ENCODE data around the gene MAG.
"Not testable (repeated sequence)": the region's sequence is repeated elsewhere in the genome, so short reads cannot be mapped to it uniquely, and the experiment has no call there.

Gene MAG

DNA sequence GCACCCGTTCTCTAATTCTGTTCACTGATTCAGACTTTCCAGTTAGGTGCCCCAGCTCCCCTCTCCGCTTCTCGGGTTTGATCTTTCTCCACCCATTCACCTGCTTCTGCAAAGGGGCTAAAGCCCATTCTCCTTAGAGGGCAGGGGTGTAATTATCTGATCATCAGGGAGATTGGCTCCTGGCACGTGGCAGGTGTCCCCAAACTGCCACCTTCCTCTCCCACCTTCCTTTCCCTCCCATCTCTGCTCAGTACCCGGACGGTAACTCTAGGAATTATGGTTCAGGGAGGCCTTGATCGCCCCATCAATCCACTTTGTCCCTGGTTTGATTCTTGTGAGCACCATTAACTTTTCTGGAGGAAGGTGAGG lies 56.0 kb downstream of the MAG start:
- no peak for DNase-seq

DNA sequence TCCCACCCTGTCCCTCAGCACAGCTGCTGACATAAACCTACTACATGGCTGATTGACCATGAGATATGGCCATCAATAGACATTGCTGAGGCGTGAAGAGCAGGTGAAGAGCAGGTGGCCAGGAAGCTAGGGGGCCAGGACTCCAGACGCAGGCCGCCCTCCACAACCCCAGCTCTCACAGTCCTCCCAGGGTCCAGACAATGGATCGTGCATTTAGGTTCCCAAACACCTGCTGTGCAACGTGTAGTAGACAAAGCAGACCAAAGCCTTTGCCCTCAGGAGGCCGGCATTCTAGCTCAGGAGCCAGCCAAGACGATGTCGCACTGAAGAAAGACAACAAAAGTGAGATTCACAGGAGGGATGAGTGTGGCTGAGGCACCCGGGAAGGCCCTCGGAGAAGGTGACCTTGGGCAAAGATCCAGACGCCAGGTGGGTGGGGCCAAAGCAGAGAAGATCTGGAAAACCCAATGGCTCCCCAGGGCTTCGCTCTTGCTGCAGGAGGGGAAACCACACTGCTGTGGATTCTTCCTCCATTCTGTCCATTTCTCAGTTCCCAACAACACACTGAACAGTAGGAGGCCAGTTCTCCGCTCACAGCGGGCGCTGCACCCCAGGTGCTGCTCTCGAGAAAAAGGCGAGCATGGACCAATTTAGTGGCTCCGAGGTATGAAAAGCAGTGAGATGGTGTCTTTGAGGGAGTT lies 57.1 kb downstream of the MAG start:
- DNase-seq = no peak

DNA sequence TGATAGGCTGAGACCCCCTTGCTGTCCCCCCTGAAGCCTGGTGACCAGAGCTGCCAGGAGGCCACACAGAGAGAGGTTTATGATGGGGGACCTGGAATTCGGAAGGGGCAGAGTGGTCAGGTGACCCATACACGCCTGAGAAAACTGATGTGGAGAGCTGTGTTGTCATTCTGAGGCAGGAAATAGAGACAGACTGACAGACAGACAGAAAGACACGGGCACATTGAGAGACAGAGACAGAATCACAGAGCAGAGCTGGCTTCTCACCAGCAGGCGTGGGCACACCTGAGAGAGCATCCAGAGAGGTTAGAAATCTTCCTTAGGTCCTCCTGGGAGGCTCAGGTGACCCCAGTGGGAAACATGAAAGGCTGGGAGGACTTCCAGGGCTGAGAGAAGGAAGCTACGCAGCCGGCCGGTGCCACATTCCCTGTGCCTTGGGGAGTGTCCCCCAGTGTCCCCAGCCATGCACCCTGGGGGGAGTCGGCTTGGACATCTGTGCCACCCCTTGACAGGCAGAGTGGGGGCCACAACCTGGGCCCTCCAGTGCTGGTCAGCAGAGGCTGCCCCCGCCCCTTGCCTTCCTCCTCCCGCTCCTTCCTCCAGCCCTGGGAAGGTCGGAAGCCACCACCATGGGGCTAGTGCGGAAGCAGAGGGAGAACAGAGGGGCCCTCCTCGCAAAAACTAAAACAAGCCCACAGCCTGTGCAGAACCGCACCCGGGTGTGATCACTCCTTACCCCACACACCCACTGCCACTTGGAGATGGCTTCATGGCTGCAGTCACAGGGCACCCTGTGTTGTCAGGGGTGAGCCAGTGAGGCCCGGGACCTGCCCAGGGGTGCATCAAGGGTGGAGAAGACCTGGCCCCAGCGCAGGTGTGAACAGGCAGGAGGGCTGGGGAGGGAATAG lies 57.9 kb downstream of the MAG start:
- DNase-seq = no peak

DNA sequence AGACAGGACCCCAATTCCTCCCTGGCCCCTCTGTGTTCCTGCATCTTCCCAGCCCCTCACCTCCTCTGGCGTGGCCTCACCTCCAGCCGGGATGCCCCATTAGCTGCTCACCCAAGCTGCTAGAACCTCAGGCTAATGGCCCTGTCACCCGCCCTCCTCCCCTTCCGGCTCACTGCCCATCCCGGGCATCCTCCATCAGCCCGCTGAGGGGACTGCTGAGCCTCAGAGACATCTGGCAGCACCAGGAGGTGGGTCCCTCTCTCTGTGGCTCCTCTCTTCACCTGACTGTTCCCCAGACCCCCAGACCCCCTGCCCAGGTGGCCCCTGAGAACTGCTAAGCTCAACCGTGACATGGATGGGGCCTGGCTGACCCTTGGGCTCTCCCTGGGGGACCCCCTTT lies 58.6 kb downstream of the MAG start:
- no peak for DNase-seq

DNA sequence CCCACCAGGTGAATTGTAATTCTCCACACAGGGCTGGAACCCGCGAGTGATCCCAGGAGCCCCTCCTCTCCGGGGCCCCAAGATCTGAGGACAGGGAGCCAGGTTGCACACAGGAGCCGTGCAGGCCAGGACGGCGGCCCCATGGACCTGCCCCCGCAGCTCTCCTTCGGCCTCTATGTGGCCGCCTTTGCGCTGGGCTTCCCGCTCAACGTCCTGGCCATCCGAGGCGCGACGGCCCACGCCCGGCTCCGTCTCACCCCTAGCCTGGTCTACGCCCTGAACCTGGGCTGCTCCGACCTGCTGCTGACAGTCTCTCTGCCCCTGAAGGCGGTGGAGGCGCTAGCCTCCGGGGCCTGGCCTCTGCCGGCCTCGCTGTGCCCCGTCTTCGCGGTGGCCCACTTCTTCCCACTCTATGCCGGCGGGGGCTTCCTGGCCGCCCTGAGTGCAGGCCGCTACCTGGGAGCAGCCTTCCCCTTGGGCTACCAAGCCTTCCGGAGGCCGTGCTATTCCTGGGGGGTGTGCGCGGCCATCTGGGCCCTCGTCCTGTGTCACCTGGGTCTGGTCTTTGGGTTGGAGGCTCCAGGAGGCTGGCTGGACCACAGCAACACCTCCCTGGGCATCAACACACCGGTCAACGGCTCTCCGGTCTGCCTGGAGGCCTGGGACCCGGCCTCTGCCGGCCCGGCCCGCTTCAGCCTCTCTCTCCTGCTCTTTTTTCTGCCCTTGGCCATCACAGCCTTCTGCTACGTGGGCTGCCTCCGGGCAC lies 59.6 kb downstream of the MAG start:
- no peak for DNase-seq

DNA sequence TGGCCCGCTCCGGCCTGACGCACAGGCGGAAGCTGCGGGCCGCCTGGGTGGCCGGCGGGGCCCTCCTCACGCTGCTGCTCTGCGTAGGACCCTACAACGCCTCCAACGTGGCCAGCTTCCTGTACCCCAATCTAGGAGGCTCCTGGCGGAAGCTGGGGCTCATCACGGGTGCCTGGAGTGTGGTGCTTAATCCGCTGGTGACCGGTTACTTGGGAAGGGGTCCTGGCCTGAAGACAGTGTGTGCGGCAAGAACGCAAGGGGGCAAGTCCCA lies 60.2 kb downstream of the MAG start:
- no peak for DNase-seq

DNA sequence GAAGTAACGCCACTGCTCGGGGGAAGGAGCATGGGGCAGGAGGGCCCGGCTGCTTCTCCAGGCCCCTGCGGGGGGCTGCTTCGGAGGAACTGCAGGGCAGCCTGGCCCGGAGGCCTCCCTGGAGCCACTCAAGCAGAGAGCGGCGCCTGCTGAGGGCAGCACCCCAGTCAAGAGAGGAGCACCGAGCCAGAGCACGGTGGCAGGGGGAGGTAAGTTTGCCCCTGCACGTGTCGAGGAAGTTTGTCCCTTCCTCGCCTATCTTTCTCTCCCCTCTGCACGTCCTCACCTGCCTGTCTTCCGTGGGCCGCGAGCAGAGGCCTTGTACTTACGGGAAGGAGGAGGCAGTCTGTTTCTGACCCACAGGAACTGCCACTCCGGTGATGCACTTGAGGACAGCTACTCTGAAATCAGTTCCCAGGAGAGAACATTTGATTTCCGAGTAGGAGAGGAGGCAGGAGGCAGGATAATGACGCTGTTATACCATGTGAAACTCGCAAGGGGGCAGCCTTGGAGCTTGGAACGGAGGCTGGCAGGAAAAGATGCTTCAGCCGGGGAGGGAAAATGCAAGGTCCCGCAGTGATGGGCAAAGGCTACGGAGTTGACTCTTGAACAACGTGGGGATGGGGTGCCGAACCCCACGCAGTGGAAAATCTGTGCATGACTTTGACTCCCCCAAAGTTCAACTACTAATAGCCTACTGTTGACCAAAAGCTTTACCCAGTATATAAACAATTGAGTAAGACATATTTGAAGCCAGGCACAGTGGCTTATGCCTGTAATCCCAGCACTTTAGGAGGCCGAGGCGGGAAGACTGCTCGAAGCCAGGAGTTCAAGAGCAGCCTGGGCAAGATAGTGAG lies 60.7 kb downstream of the MAG start:
- peak; percentile 70 for DNase-seq

DNA sequence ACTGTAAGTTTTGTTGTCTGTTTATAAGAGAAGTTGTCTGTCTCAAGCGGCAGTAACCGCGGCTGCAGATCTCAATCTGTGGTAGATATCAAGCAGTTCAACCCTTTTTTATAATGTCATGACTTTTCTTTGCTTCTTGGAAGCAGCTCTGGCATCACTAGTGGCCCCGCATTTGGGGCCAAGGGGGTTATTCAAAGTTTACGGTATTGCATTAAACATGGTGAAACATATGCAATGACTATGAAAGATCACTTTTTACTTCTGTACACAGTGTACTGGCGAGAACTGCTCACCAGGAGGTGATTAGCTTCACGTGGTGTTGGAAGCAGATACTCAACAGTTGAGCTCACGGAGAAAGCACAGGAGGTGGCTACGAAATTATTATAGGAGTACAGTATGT lies 61.7 kb downstream of the MAG start:
- no peak for DNase-seq

DNA sequence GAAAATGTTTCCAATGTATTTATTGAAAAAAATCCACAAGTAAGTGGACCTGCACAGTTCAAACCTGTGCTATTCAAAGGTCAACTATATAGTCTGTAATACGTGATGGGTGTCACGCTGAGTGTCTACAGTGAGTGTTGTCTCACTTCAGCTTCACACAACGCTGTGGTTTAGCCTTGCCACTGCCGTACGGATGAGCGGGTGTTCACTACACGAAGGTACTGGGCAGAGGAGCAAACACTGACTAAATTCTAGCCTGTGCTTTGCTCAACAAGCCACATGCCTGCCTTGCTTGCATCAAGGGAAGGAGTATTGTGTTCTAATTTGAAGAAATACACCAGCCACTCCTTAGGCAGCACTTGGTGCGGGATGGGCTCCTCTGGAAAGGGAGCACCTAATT lies 62.9 kb downstream of the MAG start:
- DNase-seq = no peak

DNA sequence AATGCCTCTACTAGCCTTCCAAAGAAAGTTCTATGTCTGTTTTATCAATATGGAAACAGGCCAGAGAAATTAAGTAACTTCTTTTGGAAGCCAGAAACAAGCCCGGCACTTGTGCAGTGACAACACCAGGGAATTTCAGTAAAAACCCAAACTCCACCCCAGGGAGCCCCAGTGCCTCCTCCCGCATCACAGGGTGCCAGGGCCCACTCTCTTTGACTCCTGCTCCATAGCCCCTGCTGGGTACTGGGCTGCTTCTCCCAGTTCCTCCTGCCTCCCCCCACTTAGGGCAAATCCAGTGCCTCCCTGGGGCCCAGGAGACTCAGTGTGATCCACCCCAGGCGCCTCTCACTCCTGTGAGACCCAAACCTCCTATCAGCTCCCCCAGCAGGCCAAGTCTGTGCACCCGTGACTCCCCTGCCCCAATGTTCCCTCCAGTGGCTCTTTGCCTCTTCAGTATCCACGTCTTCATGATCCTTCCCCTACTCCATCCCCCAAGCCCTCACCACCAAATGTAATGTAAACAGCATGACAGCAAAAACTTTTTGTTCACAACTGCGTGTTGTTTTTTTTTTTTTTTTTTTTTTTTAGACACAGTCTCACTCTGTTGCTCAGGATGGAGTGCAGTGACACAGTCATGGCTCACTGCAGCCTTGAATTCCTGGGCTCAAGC lies 64.0 kb downstream of the MAG start:
- no peak for DNase-seq

DNA sequence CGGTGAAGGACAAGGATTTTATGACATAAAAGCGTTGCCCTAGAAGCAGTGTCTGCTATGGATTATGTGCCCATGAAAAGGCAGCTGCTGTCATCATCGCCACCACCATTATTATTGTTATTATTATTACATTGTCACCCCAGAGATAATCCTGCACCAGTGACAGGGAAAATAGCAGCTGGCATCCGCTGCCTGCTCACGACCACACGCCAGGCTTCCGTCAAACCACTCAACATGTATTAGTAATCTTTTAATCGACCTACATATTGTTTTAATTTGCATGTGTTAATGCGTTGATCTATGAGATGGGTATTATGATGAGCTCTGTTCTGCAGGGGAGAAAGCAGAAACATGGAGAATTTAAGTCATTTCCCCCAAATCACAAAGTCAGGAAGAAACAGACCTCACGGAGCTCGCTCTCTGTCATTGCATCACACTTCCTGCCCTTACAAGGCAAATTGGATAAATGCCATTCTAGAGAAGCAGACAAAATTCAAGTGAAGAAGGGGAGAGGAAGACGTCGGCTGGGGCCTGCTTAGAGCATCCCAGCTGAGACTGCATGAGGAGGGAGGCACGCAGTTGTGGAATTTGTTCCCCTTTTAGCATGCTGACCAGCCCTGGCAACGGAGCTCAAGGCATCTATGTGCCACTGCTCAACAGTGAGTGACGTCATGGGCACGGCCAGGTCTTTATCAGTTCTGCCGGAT lies 66.1 kb downstream of the MAG start, which contains the start of gene FFAR3:
TSS of gene FFAR3 (plus strand) at position 594 of the 707 bp plus-strand sequence. CDS start 431 bp downstream, outside the sequence.
- no peak for DNase-seq

DNA sequence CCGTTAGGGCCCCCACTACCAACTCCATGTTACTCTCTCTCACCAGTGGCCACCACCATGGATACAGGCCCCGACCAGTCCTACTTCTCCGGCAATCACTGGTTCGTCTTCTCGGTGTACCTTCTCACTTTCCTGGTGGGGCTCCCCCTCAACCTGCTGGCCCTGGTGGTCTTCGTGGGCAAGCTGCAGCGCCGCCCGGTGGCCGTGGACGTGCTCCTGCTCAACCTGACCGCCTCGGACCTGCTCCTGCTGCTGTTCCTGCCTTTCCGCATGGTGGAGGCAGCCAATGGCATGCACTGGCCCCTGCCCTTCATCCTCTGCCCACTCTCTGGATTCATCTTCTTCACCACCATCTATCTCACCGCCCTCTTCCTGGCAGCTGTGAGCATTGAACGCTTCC lies 66.9 kb downstream of the MAG start:
- not testable (repeated sequence) for DNase-seq

DNA sequence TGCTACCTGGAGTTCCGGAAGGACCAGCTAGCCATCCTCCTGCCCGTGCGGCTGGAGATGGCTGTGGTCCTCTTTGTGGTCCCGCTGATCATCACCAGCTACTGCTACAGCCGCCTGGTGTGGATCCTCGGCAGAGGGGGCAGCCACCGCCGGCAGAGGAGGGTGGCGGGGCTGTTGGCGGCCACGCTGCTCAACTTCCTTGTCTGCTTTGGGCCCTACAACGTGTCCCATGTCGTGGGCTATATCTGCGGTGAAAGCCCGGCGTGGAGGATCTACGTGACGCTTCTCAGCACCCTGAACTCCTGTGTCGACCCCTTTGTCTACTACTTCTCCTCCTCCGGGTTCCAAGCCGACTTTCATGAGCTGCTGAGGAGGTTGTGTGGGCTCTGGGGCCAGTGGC lies 67.4 kb downstream of the MAG start:
- not testable (repeated sequence) for DNase-seq

DNA sequence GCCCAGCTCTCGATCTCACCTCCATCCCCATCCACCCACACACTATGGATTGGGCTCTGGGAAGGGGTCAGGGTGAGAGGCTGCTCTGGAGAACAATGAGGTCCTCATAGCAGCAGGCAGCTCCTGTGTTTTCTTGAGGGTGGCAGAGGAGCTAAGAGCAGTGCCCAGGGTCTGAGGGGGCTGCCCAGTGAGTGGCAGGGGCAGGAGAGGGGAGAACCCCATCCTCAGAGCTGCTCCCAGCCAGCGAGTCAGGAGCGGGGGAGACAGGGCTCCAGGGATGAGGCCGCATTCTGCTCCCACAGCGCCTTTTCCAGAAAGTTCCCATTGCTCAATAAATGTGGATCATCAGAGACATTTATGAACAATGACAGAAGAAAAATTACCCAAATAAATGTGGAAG lies 68.1 kb downstream of the MAG start:
- not testable (repeated sequence) for DNase-seq

DNA sequence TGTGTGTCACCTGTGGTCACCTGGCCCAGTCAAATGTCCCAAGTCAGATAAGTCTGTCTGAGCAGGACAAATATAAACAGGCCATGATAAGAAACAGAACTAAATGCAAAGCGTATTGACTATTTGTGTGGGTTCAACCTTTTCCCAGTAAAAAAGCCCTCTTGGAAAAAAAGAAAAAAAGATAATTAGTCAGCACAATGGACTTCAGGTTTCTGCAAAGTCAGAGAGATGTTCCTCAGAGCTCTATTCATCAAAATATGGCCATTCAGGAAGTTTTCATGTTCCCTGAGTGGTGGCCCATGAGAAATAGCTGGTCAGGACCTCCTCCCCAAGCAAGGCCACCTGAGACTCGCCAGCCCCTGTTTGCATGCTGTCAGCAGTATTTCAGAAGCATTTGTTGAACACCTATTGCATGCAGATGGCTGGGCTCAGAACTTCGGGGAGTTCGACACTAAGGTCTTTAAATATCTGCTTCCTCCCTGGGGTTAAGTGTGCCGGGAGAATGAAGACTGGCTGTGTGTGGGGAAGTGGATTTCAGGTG lies 69.0 kb downstream of the MAG start:
- no peak for DNase-seq

DNA sequence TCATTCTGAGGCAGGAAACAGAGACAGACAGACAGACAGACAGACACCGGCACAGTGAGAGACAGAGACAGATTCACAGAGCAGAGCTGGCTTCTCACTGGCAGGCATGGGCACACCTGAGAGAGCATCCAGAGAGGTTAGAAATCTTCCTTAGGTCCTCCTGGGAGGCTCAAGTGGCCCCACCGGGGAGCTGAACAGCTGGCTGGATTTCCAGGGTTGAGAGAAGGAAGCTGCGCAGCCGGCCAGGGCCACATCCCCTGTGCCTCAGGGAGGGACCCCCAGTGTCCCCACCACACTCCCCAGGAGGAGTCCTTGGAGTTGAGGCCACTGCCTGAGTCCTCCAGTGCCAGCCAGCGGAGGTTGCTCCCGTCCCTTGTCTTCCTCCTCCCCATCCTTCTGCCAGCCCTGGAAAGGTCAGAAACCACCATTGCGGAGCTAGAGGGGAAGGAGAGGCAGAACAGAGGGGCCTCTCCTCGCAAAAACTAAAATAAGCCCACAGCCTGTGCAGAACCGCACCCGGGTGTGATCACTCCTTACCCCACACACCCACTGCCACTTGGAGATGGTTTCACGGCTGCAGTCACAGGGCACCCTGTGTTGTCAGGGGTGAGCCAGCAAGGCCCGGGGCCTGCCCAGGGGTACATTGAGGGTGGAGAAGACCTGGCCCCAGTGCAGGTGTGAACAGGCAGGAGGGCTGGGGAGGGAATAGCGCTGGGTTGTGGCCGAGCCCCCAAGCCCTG lies 70.5 kb downstream of the MAG start:
- DNase-seq = no peak

DNA sequence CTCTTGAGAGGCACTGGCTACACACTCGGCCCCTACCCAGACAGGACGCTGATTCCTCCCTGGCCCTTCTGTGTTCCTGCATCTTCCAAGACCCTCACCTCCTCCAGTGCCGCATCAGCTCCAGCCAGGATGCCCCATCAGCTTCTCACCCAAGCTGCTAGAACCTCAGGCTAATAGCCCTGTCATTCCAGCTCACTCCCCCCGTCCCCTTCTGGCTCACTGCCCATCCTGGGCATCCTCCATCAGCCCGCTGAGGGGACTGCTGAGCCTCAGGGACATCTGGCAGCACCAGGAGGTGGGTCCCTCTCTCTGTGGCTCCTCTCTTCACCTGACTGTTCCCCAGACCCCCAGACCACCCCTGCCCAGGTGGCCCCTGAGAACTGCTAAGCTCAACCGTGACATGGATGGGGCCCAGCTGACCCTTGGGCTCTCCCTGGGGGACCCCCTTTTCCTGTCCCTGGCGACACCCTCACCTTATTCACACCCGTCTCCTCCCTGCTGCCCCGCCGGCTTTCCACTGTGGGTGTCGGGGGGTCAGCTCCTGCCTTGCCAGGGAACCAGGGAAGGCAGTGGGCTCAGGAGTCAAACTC lies 71.1 kb downstream of the MAG start:
- DNase-seq = no peak
